Left hindlimb (tissue), 1 donor: ENCODE measurements around the gene BAIAP3.
"Not testable (repeated sequence)": the region's sequence is repeated elsewhere in the genome, so short reads cannot be mapped to it uniquely, and the experiment has no call there.

Experiments
- DNase-seq: peaks from one replicate; pipeline ENCODE4 v3.0.0-alpha.2; 2018

BAIAP3 gene

DNA sequence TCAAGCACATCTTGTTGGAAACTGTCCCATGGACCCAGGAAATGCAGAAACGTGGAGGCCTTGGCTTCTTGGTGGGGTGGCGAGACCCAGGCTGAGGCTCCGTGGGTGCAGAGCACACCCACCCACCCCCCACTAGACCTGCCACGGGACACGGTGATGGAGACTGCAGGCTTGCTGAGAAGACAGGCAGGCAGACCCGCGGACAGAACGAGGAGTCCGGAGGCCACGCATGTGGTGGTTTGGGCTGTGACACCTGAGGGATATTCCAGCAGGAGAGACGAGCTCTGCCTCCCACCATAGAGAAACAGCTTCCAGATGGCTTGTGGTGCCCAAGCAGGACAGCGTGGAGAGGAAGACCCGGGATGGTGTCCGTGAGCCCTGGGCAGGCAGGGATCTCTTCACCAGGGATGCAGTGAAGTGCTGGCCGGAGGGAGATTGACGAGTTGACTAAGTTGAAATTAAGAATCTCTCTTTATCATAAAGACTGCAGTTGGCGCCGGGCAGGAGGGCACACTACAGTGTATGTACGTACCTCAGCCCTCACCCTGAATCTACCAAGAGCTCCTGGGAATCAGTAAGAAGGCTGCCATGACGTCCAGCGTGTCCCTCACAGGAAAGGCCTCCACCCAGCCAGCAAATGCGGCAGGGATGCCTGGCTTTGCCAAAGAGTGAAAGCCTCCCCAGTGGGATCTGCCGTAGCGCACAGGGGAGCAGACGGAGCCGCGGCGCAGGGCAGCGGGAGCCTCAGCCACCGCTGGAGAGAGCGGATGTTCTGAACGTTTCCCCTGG lies 15.8 kb upstream of the BAIAP3 start:
- DNase-seq = no peak

- no peak for DNase-seq
These were observed 15.2 kb upstream of the BAIAP3 start for GRCh38 chr16:1318268-1318545.

GRCh38 chr16:1319041-1319440 lies 14.4 kb upstream of the BAIAP3 start:
- DNase-seq = no peak

GRCh38 chr16:1320097-1320496 lies 13.3 kb upstream of the BAIAP3 start:
- DNase-seq = no peak

- DNase-seq = no peak
These were observed 12.7 kb upstream of the BAIAP3 start for GRCh38 chr16:1320658-1321240.

DNA sequence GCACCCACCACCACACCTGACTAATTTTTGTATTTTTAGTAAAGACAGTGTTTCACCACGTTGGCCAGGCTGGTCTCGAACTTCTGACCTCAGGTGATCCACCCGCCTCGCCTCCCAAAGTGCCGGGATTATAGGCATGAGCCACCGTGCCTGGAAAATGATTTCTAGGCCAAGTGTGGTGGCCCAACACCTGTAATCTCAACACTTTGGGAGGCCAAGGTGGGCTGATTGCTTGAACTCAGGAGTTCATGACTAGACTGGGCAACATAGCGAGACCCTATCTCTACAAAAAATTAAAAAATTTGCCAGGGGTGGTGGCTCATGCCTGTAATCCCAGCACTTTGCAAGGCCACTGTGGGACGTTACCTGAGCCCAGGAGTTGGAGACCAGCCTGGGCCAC lies 11.0 kb upstream of the BAIAP3 start:
- no peak for DNase-seq

DNA sequence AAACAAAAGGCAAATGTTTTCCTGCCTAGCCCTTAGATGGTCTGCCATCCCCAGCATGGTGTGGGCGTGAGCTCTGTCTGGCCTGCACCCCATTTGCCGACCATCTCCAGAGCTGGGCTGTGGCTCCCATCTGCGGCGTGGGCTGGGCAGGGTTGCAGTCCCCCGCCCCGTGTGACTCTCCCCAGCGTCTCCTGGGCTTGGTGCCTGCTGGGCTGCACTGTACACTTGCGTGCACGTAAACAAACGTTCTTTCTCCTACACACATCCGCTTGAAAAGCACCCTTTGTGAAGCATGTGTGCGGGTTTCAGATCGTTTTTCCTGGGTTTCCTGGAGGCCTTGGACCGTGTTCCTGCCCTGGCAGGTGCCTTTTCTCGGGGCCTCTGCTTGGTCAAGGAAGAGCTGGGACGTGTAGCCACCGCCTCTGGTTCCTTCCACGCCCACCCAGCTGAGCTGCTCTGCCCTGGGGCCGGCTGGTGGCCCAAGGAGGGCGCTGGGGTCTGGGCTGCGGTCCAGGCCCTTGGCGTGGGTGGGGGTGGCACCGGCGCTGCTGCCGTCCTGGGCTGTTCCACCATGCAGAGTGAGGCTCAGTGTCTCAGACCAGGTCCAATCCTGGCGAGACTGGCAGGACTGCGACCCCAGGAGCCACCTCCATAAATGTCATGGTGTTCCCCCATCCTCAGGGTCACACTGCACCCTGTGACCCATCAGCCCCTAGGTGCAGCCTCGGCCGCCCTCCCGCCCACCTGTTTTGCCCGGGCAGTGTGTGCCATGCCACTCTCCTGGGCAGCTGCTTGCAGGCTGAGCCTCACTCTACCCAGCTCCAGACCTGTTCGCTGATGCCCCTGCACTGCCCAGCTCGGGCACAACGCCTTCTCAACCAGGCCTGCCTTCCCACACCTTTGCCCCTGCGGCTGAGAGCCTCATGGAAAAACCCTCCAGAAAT lies 9.9 kb upstream of the BAIAP3 start:
- no peak for DNase-seq

GRCh38 chr16:1324286-1324826 lies 9.1 kb upstream of the BAIAP3 start:
- DNase-seq = no peak

DNA sequence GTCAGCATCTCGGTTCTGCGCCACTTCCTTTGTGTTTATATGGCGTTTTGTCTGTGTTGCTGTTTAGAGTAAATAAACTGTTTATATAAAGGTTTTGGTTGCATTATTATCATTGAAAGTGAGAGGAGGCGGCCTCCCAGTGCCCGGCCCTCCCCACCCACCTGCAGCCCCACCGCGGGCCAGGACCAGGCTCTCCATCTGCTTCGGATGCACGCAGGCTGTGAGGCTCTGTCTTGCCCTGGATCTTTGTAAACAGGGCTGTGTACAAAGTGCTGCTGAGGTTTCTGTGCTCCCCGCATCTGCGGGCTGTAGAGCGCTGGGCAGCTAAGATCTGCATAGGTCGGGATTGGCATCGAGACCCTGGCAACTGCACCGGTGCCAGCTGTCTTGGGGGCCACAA lies 8.2 kb upstream of the BAIAP3 start:
- DNase-seq = no peak

- no peak for DNase-seq
These were observed 7.6 kb upstream of the BAIAP3 start for GRCh38 chr16:1325673-1326371.

- DNase-seq = no peak
These were observed 7.1 kb upstream of the BAIAP3 start for GRCh38 chr16:1326391-1326790.

DNA sequence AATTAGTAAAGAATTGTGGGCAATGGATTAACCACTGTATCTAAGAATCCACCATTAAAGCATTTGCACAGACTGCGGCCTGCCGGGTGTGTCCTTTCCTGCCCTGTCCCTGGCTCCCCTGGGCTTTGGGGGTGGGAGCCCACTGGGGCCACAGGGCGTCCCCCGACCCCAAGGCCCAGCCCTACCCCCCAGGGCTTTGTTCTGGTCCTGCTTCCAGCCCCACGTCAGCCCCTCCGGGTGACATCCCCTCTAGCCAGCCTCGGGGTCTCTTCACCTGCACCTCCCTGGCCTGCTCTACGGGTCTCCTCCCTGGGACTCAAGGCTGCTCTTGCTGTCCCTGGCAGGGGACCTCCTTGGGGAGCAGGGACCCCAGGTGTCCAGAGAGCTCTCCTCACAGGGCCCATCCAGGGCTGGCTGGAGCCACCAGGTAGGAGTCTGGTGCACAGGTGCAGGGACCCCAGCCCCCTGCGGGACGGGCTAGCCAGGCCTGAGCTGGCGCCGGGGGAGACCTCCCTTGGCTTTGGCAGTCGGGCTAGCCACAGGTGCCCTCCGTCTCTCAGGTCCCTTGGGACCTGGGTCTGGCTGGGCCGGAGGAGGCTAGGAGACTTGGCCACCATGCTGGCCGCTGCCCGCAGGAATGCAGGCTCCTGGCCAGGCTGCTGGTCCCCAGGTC lies 6.4 kb upstream of the BAIAP3 start:
- DNase-seq = no peak

DNA sequence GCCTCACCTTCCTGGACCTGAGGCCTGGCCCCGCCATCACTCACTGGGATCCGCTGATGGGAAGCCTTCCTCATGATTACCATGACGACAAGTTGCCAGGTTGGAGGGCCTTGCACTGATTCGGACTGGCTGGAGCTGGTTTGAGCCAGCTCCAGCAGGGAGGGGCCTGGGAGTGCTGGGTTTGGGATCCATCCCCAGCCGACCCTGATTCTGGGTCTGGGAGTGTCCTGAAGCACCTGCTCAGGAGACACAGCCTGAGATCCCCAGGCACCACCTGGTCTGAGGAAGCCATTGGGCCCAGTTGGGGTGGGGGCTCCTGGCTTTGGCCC lies 5.9 kb upstream of the BAIAP3 start:
- no peak for DNase-seq

DNA sequence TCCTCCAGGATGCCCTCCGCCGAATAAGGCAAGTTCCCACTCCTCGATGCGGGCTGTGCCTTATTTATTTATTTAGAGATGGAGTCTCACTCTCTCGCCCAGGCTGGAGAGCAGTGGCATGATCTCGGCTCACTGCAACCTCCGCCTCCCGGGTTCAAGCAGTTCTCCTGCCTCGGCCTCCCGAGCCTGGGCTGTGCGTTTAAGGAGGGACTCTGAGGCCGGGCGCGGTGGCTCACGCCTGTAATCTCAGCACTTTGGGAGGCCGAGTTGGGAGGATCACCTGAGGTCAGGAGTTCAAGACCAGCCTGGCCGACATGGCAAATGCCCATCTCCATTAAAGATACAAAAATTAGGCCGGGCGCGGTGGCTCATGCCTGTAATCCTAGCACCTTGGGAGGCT lies 5.3 kb upstream of the BAIAP3 start:
- not testable (repeated sequence) for DNase-seq

GRCh38 chr16:1328961-1329360 lies 4.5 kb upstream of the BAIAP3 start:
- DNase-seq = not testable (repeated sequence)

- no peak for DNase-seq
These were observed 3.1 kb upstream of the BAIAP3 start for GRCh38 chr16:1330260-1330914.

- no peak for DNase-seq
These were observed 2.3 kb upstream of the BAIAP3 start for GRCh38 chr16:1330931-1331711.

DNA sequence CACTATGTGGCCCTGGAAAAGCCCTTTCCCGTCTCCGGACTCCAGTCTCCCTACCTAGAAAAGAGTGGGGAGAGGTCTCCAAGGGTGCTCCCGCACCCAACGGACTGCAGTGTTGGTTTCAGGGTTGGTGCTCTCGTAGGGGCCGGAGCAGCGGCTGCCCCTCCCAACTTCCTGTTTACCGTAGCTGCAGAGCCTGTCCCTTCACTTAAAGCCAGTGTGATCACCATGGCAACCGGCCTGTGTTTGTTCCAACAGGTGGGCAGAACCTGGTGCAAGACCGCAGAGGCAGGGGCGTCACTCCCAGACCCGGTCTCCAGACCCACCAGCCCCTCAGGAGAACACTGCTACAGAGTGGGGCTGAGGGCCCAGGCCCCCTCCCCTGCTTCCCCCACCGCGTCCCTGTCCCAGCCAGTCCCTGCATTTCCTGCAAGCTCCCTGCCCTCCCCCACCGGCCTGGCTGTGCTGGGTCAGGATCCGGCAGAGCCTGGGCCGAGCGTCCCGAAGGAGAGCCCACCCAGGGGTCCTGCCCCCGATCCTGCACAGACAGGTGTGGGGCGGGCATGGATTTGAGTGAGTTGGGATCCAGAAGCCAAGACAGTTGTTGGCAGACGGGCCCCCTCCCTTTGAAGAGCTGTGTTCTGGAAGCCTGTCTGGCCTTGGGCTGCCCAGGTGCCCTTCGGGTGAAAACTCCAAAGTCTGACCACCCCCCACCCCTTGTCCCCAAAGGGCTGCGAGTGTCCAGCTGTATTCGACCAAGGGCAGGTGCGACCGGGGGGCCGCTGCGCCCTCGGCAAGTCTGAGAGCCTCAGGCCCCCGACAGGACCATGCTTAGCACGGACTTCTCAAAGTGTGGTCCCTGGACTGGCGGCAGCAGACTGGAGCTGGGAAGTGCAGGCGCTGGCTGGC lies 1.5 kb upstream of the BAIAP3 start:
- no peak for DNase-seq

DNA sequence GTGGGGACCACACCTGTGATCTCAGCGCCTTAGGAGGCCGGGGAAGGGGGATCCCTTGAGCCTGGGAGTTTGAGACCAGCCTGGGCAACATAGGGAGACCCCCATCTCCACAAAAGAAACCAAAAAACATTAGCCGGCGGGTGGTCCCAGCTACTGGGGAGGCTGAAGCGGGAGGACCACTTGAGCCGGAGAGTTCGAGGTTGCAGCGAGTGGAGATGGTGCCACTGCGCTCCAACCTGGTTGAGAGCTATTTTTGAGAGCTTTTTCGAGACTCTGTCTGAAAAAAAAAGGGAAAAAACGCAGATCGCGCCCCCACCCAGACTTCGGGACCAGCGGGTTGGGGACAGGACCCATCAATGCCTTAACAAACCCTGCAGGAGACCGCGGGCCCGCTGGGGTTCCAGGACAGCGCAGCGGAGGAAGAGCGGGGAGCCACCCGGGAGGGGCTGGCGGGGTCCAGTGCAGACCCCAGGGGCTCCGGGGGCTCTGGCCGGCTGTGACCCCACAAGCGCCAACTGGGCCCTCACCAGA lies 762 bp upstream of the BAIAP3 start:
- DNase-seq = no peak
